HCEC 1CT (cell line): ENCODE results near the gene PPP2R5C.

Experiments
- DNase-seq: peaks from one replicate; pipeline ENCODE4 v3.0.0-alpha.2; 2017

The PPP2R5C gene

GRCh38 chr14:101893759-101894158 lies 132.2 kb downstream of the PPP2R5C start:
- DNase-seq: no peak

- no peak for DNase-seq
Measured at GRCh38 chr14:101894365-101895081, 133.0 kb downstream of the PPP2R5C start.

- DNase-seq: no peak
Measured at GRCh38 chr14:101895256-101895655, 133.7 kb downstream of the PPP2R5C start.

- no peak for DNase-seq
Measured at GRCh38 chr14:101897326-101897725, 135.8 kb downstream of the PPP2R5C start.

GRCh38 chr14:101898416-101898815 lies 136.9 kb downstream of the PPP2R5C start:
- no peak for DNase-seq

GRCh38 chr14:101899263-101899662 lies 137.8 kb downstream of the PPP2R5C start:
- no peak for DNase-seq

GRCh38 chr14:101900253-101900652 lies 138.7 kb downstream of the PPP2R5C start:
- DNase-seq: no peak

GRCh38 chr14:101903111-101903561 lies 141.6 kb downstream of the PPP2R5C start:
- no peak for DNase-seq

- no peak for DNase-seq
Measured at GRCh38 chr14:101905614-101906013, 144.1 kb downstream of the PPP2R5C start.

- DNase-seq: no peak
Measured at GRCh38 chr14:101906645-101907044, 145.1 kb downstream of the PPP2R5C start.

GRCh38 chr14:101907619-101908018 lies 146.1 kb downstream of the PPP2R5C start:
- no peak for DNase-seq

- DNase-seq: no peak
Measured at GRCh38 chr14:101908795-101909194, 147.3 kb downstream of the PPP2R5C start.

- no peak for DNase-seq
Measured at GRCh38 chr14:101909371-101910096, 148.0 kb downstream of the PPP2R5C start.

GRCh38 chr14:101912841-101913240 lies 151.3 kb downstream of the PPP2R5C start:
- no peak for DNase-seq

GRCh38 chr14:101914083-101914482 lies 152.6 kb downstream of the PPP2R5C start:
- DNase-seq: no peak

GRCh38 chr14:101915871-101916815 lies 154.6 kb downstream of the PPP2R5C start:
- no peak for DNase-seq

GRCh38 chr14:101916816-101917412 lies 155.4 kb downstream of the PPP2R5C start:
- DNase-seq: no peak

GRCh38 chr14:101917413-101918017 lies 156.0 kb downstream of the PPP2R5C start:
- no peak for DNase-seq

GRCh38 chr14:101918065-101918989 lies 156.8 kb downstream of the PPP2R5C start:
- DNase-seq: no peak

GRCh38 chr14:101920271-101920670 lies 158.8 kb downstream of the PPP2R5C start:
- no peak for DNase-seq

GRCh38 chr14:101922866-101923265 lies 161.4 kb downstream of the PPP2R5C start:
- no peak for DNase-seq
